GM21786 (cell line): ENCODE measurements around the gene PSRC1.
"Not testable (repeated sequence)": the region's sequence is repeated elsewhere in the genome, so short reads cannot be mapped to it uniquely, and the experiment has no call there.

Experiments
- ATAC-seq: cut with Tn5 transposase; IDR thresholded peaks from one replicate; pipeline ENCODE4 v1.9.1; 2021; ENCODE audit not compliant: unreplicated experiment

The PSRC1 gene

DNA sequence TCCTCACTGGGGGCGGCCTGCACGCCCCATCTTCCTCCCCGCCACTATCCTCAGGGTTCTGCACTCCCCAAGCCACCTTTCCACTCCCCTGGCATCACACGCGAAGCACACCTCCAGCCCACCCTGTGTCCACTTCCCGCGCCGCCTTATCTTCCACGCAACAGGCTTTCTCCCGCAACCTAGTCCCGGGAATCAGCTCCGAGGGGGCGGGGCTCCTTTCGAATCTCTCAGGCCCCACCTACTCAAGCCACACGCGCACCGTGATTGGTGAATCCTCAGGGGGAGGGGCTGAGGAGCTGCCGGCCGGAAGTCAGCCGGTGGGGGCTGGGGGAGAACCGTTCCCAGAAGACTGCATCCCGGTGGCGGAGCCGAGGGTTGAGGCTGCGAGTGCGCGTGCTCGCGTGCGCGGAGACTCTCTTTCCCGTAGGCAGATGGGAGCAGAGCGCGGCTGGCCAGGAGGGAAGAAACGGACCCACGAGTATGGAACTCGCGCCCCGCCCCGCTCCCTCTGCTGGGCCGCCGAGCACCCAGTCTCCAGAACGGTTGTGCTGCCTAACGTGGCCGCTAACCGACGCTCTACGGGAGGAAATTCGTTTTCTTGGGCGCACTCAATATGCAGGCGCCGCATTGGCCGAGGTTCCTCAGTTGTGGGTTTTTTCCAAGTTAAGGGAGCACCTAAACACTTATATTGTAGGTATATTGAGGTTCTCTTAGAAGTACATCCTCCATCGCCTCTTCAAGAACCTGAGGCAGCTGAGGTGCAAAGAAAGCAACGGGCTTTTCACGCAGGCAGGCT is at the start of gene PSRC1:
PSRC1 (minus strand) TSS at position 194 of the 796 bp plus-strand sequence.
- ATAC-seq: peak; percentile 94

DNA sequence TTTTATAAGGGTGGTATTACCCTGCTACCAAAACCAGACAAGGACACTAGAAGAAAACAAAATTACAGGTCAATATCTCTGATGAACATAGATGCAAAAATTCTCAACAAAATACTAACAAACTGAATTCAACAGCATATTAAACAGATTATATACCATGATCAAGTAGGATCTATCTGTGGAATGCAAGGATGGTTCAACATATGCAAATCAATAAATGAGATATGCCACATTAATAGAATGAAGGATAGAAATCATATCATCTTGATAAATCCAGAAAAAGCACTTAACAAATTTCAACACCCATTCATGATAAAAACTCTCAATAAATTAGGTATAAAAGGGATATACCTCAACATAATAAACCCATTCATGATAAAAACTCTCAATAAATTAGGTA is 48.2 kb upstream of the PSRC1 start:
- ATAC-seq: no peak

DNA sequence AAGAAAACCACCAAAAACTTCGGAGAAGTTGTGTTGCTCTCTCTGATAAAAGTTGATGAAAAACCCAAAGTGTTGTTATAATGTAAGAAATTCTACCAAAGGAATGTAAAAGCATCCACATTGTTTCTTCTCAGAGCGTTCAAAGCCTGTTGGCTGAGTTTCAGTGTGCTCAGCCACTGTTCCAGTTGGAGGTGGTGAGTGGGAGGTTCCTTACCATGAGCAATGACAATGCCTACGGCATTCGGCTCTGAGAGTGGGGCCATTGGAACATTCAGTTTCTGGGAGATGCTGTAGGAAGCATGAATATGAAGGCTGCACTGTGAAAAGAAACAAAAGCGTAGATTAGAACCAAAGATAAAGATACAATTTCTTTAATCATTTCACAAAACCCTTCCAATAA is 44.3 kb upstream of the PSRC1 start:
- no peak for ATAC-seq

DNA sequence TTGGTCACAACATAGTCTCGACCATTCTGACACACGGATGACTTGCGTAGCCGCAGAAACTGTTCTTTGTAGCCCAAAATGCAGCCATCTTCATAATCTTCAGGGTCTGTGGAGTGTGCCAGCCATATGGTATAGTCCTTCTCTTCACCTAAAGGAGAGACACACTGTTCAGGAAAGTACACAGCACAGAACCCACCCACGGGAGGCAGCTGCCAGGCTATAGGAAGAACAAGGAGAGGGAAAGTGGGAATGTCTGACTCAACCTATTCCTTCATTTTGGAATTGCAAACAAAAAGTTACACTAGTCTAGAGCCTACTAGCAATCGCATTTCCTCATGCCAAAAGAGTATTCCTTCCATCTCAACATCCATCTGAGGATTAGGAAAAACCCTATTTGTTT is 40.0 kb upstream of the PSRC1 start:
- ATAC-seq: no peak

DNA sequence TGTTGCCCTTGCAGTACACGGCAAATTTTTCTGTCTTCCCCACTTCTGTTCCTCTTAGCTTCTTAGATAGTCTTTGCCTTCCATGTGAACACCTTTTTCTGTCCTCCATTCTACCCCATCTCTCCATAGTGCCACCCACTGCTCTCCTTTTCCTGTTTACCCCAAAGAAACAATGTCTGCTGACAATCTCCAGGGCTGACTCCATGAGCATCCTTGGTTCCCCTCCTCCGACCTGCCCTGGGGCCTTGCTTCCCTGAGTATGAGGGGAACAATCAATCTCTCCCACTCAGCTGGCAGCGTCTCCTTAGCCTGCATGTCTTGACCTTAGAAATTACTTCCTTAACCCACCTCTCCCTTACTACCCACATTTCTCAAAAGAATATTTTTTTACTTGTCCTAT is 36.2 kb upstream of the PSRC1 start:
- no peak for ATAC-seq

DNA sequence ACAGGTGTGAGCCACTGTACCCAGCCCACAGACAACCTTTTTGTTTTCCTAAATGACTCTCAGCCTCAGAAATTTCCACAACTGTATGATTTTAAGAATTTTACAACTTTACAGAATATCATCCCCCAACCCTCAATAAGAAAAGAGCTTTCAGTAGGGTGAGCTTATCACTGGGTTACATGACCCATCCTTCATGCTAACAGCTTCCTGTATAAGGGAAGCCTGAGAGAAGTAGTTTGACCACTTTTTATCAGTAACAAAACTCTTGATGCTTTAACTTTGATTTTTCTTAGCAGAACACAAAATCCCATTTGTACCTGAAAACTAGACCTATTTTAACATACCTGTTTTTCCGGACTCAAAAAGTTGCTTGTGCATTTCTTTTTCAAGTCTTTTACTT is 33.6 kb upstream of the PSRC1 start:
- no peak for ATAC-seq

DNA sequence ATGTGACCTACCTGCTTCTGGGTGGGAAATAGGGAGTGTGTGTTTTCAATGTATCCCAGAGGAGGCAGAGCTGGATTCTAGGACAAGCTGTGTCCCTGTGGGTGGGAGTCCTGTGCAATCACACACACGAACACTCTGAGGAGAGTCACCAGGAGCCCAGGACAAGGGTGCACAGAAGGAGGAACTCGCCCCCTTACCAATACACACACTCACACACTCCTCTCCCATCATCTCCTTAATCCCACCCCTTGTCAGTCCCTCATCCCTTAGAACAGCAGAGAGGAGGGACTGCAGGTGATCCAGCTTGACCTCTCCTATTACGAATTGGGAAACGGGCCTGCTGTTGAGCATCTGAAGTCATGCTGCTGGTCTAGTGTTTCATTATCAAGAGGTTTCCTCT is 32.3 kb upstream of the PSRC1 start:
- ATAC-seq: no peak

DNA sequence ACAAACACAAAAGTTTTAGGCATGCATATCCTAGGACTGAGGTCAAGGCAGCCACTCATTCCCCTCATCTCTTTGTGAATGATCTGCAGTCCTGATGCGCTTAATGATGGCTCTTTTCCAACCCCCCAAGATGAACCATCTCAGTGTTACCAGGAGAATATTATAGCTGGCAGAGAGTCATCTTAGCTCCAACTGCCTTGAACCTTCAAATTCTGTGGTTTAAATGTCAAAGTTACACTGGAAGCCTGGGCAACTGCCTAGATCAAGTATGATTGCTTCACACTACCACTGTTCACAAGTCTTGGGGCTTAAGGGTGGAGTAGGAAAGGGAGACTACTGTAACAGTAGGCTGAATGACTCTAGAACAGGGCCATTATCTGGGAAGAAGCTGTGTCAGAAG is 31.9 kb upstream of the PSRC1 start:
- no peak for ATAC-seq

DNA sequence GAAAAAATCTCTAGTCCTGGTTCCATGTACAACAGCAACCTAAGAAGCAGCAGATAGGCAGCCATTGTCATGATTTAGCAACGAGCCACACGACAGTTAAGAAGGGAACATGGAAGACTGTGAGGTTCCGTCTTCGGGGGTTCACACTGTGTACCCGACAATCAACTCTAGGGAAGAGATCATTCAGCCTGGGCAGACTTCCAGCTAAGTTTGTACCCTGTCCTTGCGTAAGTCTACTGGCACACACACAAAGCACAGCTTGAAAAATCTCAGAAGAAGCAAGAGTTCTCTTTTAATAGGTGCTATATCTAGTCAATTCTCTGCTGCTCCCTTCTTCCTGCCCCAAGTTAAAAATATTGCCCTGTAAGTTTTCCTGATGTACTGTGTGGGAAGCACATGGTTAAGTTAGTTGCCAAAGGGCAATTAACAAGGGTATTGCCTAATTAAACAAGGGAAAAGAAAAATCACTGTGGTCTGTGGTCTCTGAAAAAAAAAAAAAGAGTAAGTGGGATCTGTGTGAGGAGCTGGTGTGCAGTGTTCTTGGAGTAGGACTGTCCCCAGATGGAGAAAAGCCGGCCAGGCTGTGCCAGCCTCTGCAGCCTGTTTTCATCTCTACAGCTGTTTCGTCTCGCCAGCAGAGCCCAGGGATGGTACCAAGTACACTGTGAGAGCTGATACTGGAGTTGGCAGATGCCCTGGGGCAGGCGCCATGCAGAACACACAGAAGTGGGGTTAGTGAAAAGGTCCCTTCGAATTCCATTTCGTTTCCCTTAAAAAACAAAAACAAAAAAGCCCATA is 30.2 kb upstream of the PSRC1 start:
- ATAC-seq: no peak

DNA sequence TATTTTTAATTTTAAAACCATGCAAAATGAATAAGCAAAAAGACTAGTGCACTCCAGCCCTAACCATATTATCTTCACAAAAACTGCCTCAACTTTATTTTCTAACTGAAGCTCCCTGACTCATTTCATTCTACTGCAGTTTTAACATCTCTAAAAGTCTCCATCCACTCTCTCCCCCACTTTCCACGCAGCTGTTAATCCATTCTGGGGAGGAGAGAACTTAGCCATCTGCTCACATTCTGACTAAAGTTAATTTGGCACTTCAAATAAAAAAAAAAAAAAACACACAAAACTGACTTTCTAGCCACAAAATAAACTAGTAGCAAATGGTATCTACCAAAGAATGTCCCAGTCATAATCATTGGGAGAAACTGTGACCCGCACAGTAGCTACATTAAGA is 29.3 kb upstream of the PSRC1 start:
- ATAC-seq: no peak

DNA sequence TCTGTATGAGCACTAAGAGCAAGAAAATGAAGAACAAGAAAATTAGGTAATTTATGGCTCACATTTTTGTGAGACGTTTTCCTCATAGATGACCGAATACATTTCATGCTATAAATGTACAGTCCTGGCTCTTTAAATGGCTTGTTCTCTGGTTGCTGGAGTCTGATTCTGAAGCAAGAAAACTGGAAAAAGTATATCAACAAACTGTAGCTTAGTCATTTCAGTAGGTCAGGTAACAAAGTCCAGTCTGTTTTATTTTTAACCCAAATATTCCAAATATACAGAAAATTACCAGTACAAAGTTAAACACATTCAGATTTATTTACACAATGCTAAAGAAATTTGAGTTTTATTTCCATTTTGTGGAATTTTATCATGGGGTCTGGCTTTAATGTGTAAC is 26.4 kb upstream of the PSRC1 start:
- no peak for ATAC-seq

DNA sequence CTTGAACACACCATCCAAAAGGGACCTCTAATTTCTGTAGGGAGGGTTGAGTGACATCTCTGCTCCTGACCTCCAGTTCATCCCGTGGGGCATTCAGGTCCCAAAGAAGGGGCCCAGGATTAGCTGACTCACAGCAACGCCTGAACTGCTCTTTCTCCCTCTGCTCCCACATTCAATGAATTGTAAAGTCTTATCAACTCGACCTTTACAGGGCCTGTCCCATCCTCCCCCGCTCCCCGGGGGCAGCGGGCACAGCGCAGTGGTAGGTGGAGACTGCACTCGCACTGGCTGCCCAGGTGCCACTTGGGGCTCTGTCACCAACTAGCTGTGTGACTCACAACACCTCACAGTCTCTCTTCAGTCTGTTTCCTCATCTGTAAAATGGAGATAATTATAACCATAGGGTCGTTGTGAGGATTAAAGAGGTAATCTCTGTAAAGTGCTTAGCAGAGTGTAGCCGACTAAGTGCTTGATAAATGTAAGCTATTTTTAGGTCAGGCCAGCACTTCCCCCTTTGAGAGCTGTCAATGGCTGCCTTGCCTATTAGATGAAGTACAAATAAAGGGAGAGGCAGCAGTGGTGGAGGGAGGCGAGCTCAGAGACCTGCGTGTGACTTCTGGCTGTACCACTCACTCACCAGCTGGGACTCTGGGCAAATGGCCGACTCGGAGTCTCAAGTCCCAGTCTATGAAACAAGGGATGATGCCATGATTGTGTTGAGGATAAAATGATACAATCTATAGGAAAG is 24.5 kb upstream of the PSRC1 start:
- no peak for ATAC-seq

DNA sequence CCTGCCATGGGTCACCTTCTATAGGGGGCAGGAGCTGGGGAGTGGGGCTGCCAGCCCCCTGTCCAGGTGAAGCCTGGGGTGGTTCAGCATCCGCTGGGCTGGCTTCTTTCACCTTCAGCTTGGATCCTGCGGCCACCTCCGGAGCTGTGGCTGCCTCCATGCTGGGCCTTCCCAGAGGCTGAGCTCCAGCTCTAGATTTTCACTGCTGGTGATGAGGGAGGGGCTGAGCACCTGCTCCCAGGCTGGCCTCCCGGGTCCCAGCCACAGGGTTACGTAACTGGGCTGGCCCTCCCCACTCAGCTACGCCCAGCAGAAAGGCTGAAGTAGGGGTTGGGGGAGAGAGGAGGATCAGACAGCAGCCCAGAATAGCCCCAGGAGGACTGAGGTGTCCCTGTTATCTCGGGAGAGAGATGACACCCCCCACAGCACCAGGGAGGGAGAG is 23.9 kb upstream of the PSRC1 start, which contains the start of gene MYBPHL:
MYBPHL (minus strand) TSS at position 180 of the 442 bp plus-strand sequence; CDS start at position 160, 20 bp downstream.
- no peak for ATAC-seq

DNA sequence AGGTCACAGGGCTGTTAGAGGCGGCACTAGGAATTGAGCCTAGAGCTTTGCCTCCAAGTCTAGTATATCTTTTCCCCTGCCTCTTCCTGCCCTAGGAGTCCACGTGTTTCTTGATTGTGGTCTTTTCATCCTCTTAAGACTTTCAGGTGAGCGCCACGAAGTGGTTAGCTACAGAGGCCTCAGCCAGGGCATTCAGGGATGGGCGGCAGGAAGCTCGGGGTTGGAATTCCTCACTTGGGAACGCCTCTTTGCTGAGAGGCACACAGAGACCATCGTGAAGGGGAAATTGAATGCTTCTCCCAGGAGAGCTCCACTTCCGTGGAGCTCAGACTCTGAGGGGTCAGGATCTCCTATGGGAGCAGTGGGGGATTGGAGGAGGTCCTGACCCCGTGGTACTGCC is 23.0 kb upstream of the PSRC1 start:
- ATAC-seq: not testable (repeated sequence)

DNA sequence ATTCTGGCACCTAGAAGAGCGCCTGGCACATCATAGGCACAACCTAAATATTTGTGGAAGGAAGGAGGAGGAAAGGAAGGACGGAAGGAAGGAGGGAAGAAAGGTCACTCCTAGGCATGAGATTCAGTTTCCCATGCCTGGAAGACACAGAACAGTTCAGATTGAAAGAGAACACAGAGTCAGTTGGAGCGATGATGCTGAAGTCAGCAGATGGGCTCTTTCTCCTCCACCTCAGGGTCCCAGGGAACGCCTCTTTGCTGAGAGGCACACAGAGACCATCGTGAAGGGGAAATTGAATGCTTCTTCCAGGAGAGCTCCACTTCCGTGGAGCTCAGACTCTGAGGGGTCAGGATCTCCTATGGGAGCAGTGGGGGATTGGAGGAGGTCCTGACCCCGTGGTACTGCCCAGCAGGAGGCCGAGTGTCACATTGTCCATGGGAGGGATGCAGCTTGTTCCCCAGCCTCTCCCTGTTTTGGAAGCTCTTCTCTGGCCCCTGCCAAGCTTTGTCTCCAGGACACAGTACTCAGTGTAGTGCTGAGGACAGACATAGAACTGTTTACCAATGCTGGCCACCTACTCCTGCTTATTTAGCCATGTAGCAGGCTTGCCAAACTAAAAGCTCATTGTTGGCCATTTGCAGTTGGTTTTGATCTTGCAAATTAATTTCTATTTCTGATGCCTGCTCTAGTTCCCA is 21.4 kb upstream of the PSRC1 start:
- ATAC-seq: no peak

DNA sequence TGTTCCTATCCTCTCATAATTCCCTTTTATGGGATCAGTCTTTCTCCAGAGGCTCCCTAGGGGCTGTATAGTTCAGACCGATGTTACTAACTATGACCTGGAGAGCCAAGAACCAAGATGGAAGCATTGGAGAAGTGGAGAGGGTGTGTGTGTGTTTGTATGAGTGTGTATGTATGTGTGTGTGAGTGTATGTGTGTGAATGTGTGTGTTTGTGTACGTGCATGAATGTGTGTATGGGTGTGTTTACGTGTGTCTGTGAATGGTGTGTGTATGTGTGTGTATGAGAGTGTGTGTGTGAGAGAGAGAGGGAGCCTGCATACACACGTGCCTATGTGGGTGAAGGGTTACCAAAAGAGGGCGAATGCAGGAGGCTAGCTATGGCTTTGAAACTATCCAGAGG is 18.9 kb upstream of the PSRC1 start:
- ATAC-seq: no peak

DNA sequence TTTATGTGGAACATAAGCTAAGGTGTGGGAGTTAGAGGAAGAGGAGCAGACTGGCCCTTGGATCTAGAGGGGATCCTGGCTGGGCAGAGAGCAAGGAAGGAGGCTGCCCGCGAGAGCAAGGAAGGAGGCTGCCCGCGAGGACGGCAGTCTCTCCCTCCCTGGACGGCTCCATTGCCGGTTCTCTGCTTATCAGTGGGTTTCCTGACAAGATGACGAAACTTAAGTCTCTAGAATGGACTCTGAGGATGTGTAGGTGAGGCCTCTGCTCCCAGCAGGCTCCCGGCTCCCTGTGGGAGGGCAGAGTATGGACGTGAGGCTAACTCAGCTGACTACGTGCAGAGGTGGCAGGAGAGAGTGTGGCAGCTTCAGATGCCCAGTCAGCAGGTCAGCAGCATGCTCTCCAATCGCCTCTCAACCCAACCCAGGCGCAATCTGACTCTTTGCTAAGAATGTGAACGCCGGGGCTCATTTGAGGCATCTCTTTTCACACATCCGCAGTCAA is 17.8 kb upstream of the PSRC1 start:
- no peak for ATAC-seq

DNA sequence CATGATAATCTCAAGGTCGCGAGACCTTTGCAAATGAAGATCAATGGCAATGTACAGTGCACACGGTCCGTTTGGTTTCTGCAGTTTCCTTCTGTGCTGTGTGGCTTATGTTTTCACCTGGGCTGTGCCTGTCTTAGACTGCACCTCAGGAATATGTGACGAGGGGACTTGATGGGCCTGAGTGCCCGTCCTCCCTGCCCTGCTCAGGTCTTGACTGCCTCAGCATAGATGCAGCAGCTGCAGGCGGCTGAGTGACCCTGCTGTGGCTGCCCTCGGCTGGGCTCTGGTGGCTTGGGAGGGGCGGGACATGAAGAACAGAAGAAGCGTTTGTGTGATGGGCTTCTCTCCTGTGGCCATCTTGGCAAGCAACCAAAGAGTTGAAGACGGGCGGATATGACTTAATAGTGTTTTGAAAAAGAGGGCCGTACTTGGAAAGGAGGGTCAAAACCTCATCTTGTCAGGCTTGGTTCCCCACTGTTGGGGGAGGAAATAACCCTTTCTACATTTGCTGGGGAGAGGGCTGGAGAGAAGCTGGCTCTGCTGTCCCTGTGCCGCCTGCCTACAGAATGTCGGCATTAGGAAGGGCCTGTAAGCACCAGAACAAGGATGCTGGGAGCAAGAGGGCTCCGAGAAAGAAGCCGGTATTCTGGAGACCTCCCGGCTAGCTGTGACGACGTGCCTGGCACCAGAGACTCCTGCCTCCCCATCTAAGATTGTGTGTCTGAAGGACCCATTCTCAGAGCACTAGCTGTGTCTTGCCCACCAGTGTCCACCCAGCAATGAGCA is 16.8 kb upstream of the PSRC1 start:
- no peak for ATAC-seq

DNA sequence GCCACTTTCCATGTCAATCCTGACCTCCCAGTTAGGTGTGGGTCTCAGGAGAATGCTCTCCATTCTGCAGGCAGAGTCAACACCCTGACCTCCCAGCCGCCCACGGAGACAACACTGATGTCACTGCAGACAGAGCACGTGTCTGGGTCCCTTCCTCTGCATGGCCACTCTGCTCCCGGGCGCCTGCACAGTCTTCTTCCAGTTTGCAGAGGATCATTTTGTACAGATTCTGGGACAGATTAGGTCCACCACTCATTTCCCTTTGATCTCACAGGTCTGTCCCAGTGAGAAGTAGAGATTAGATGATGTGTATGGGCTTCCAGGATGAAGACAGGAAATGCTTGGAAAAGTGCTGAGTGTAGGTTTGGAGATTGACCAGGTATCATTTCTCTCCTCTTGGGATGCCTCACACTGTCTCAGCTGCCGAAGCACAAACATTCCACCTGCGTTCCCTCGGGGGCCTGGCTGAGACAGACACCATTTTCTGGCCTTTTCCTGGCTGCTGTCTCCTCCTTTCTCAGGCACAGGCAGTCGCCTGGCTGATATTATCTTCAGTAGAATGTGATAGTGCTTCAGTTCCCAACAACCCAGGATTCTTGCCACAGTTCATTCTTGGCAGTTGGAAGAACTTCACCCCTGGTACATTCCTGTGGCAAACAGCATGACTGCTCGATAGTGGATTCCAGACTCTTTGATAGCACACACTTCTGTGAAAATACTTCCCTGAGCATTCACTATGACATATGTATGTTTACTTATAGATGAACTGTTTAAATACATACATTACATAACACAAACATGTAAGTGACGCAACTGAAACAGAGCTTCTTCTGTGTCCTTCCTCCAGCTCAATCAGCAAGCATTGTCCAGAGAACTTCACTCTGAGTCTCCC is 16.0 kb upstream of the PSRC1 start:
- no peak for ATAC-seq
